HEK293 (cell line): ENCODE measurements around the gene PSD4.

Source experiments
- CTCF ChIA-PET: fragments of 350-600 bp; formaldehyde crosslinking; extraction: SDS; loops from one replicate; lab custom pipeline; 2021; ENCODE audit warnings: antibody characterized with exemption; lab: Yijun Ruan, JAX
- POLR2A ChIA-PET: fragments of 300-600 bp; formaldehyde crosslinking; extraction: SDS; loops from one replicate; lab custom pipeline; 2020; ENCODE audit warnings: antibody characterized with exemption, inconsistent platforms; lab: Yijun Ruan, JAX
- H3K27ac ChIP-seq: fragments of 200-500 bp; sonication (Bioruptor generic); 2 replicates; pipeline ENCODE4 v1.5.1; 2014; ENCODE audit warnings: low read depth, low read length, control low read depth, inconsistent platforms; ENCODE audit errors: extremely low read depth
- H3K36me3 ChIP-seq, 2 experiments: fragments of 200-500 bp in 1 of 2; sonication (Bioruptor generic) in 1 of 2; 1 replicate in 1 of 2; 2 replicates in 1 of 2; pipeline ENCODE4 v1.5.1; 2014 to 2017; ENCODE audit warnings: inconsistent platforms in 2 of 2, low read length in 2 of 2; ENCODE audit not compliant: control insufficient read depth in 2 of 2, insufficient read depth in 1 of 2
- H3K4me1 ChIP-seq: fragments of 200-500 bp; sonication (Bioruptor generic); 2 replicates; pipeline ENCODE4 v1.5.1; 2014; ENCODE audit warnings: mild to moderate bottlenecking, low read length, inconsistent platforms; ENCODE audit not compliant: control insufficient read depth, insufficient read depth
- H3K4me3 ChIP-seq: 2 replicates; pipeline ENCODE4 v1.5.1; 2011; ENCODE audit warnings: low read depth, mild to moderate bottlenecking, control low read depth, low read length, moderate library complexity
- H3K9me3 ChIP-seq: fragments of 200-500 bp; sonication (Bioruptor generic); 2 replicates; pipeline ENCODE4 v1.5.1; 2014; ENCODE audit warnings: low read depth, low read length, inconsistent platforms; ENCODE audit not compliant: control insufficient read depth, insufficient read depth
- EGR2 ChIP-seq: fragments of 450-650 bp; formaldehyde crosslinking; IDR thresholded peaks from 2 replicates; pipeline ENCODE4 v1.5.1; 2016; ENCODE audit warnings: low read depth, missing biosample characterization, missing genetic modification characterization
- OSR2 ChIP-seq: fragments of 450-650 bp; formaldehyde crosslinking; IDR thresholded peaks from 2 replicates; pipeline ENCODE4 v1.5.1; 2016; ENCODE audit warnings: missing biosample characterization, missing genetic modification characterization
- SP7 ChIP-seq: fragments of 450-650 bp; formaldehyde crosslinking; IDR thresholded peaks from 2 replicates; pipeline ENCODE4 v1.5.1; 2016; ENCODE audit warnings: missing biosample characterization, missing genetic modification characterization
- ZBTB8A ChIP-seq: fragments of 450-650 bp; formaldehyde crosslinking; IDR thresholded peaks from 2 replicates; pipeline ENCODE4 v1.5.1; 2016; ENCODE audit warnings: missing biosample characterization, missing genetic modification characterization
- ZFP3 ChIP-seq: fragments of 450-650 bp; formaldehyde crosslinking; IDR thresholded peaks from 2 replicates; pipeline ENCODE4 v1.5.1; 2016; ENCODE audit warnings: low read depth, missing biosample characterization, missing genetic modification characterization
- ZFP37 ChIP-seq: fragments of 450-650 bp; formaldehyde crosslinking; IDR thresholded peaks from 2 replicates; pipeline ENCODE4 v1.5.1; 2016; ENCODE audit warnings: missing biosample characterization, missing genetic modification characterization
- ZFP41 ChIP-seq: fragments of 450-650 bp; formaldehyde crosslinking; IDR thresholded peaks from 2 replicates; pipeline ENCODE4 v1.5.1; 2016; ENCODE audit warnings: missing biosample characterization, missing genetic modification characterization, borderline replicate concordance
- ZIC2 ChIP-seq: fragments of 450-650 bp; formaldehyde crosslinking; IDR thresholded peaks from 2 replicates; pipeline ENCODE4 v1.5.1; 2016; ENCODE audit warnings: missing biosample characterization, missing genetic modification characterization
- ZNF10 ChIP-seq: fragments of 450-650 bp; formaldehyde crosslinking; IDR thresholded peaks from 2 replicates; pipeline ENCODE4 v1.5.1; 2017; ENCODE audit warnings: missing biosample characterization, missing genetic modification characterization
- ZNF146 ChIP-seq: fragments of 450-650 bp; formaldehyde crosslinking; IDR thresholded peaks from 2 replicates; pipeline ENCODE4 v1.5.1; 2016; ENCODE audit warnings: missing biosample characterization, missing genetic modification characterization
- ZNF2 ChIP-seq: fragments of 450-650 bp; formaldehyde crosslinking; IDR thresholded peaks from 2 replicates; pipeline ENCODE4 v1.5.1; 2016; ENCODE audit warnings: missing biosample characterization, missing genetic modification characterization
- ZNF202 ChIP-seq: fragments of 450-650 bp; formaldehyde crosslinking; IDR thresholded peaks from 2 replicates; pipeline ENCODE4 v1.5.1; 2016; ENCODE audit warnings: missing biosample characterization, missing genetic modification characterization, borderline replicate concordance
- ZNF266 ChIP-seq: fragments of 450-650 bp; formaldehyde crosslinking; IDR thresholded peaks from 2 replicates; pipeline ENCODE4 v1.5.1; 2016; ENCODE audit warnings: missing biosample characterization, missing genetic modification characterization, low read depth
- ZNF302 ChIP-seq: fragments of 450-650 bp; formaldehyde crosslinking; IDR thresholded peaks from 2 replicates; pipeline ENCODE4 v1.5.1; 2016; ENCODE audit warnings: missing biosample characterization, missing genetic modification characterization, low read depth
- ZNF350 ChIP-seq: fragments of 450-650 bp; formaldehyde crosslinking; IDR thresholded peaks from 2 replicates; pipeline ENCODE4 v1.5.0; 2017; ENCODE audit warnings: missing biosample characterization, mild to moderate bottlenecking, missing genetic modification characterization
- ZNF366 ChIP-seq: fragments of 450-650 bp; formaldehyde crosslinking; conservative IDR thresholded peaks from 2 replicates; pipeline ENCODE4 v1.5.1; 2016; ENCODE audit warnings: missing biosample characterization, missing genetic modification characterization
- ZNF37A ChIP-seq: fragments of 450-650 bp; IDR thresholded peaks from 2 replicates; pipeline ENCODE4 v1.5.1; 2018; ENCODE audit warnings: missing biosample characterization, missing genetic modification characterization
- ZNF391 ChIP-seq: fragments of 450-650 bp; formaldehyde crosslinking; IDR thresholded peaks from 2 replicates; pipeline ENCODE4 v1.5.1; 2016; ENCODE audit warnings: low read depth, missing biosample characterization, missing genetic modification characterization, borderline replicate concordance
- ZNF473 ChIP-seq: fragments of 450-650 bp; formaldehyde crosslinking; IDR thresholded peaks from 2 replicates; pipeline ENCODE4 v1.5.1; 2017; ENCODE audit warnings: missing biosample characterization, missing genetic modification characterization
- ZNF530 ChIP-seq: fragments of 450-650 bp; formaldehyde crosslinking; IDR thresholded peaks from 2 replicates; pipeline ENCODE4 v1.5.1; 2016; ENCODE audit warnings: low read depth, missing biosample characterization, missing genetic modification characterization
- ZNF571 ChIP-seq: fragments of 450-650 bp; formaldehyde crosslinking; IDR thresholded peaks from 2 replicates; pipeline ENCODE4 v1.5.0; 2017; ENCODE audit warnings: missing biosample characterization, missing genetic modification characterization
- ZNF629 ChIP-seq: fragments of 450-650 bp; formaldehyde crosslinking; IDR thresholded peaks from 2 replicates; pipeline ENCODE4 v1.5.1; 2017; ENCODE audit warnings: missing biosample characterization, missing genetic modification characterization
- ZNF660 ChIP-seq: fragments of 450-650 bp; IDR thresholded peaks from 2 replicates; pipeline ENCODE4 v1.5.1; 2018; ENCODE audit warnings: missing biosample characterization, mild to moderate bottlenecking, missing genetic modification characterization
- ZNF664 ChIP-seq: fragments of 450-650 bp; formaldehyde crosslinking; IDR thresholded peaks from 2 replicates; pipeline ENCODE4 v1.5.1; 2016; ENCODE audit warnings: missing biosample characterization, missing genetic modification characterization
- ZNF677 ChIP-seq: fragments of 450-650 bp; IDR thresholded peaks from 2 replicates; pipeline ENCODE4 v1.5.0; 2018; ENCODE audit warnings: missing biosample characterization, mild to moderate bottlenecking, missing genetic modification characterization, moderate library complexity
- ZNF777 ChIP-seq: fragments of 450-650 bp; formaldehyde crosslinking; IDR thresholded peaks from 2 replicates; pipeline ENCODE4 v1.5.1; 2017; ENCODE audit warnings: missing biosample characterization, missing genetic modification characterization, borderline replicate concordance
- ZNF837 ChIP-seq: fragments of 450-650 bp; formaldehyde crosslinking; IDR thresholded peaks from 2 replicates; pipeline ENCODE4 v1.5.1; 2016; ENCODE audit warnings: missing biosample characterization, missing genetic modification characterization
- TF ChIP-seq, protein P1 (sequence below): fragments of 450-650 bp; formaldehyde crosslinking; IDR thresholded peaks from 2 replicates; pipeline ENCODE4 v1.5.1; 2016; ENCODE audit warnings: missing biosample characterization, missing genetic modification characterization
- TF ChIP-seq, protein P2 (sequence below): fragments of 450-650 bp; formaldehyde crosslinking; IDR thresholded peaks from 2 replicates; pipeline ENCODE4 v1.5.1; 2016; ENCODE audit warnings: missing biosample characterization, missing genetic modification characterization
- TF ChIP-seq, protein P3 (sequence below): fragments of 450-650 bp; formaldehyde crosslinking; IDR thresholded peaks from 2 replicates; pipeline ENCODE4 v1.5.1; 2016; ENCODE audit warnings: missing biosample characterization, missing genetic modification characterization, low read depth
- TF ChIP-seq, protein P4 (sequence below): fragments of 450-650 bp; formaldehyde crosslinking; IDR thresholded peaks from 2 replicates; pipeline ENCODE4 v1.5.1; 2017; ENCODE audit warnings: missing biosample characterization, missing genetic modification characterization

Gene PSD4

DNA sequence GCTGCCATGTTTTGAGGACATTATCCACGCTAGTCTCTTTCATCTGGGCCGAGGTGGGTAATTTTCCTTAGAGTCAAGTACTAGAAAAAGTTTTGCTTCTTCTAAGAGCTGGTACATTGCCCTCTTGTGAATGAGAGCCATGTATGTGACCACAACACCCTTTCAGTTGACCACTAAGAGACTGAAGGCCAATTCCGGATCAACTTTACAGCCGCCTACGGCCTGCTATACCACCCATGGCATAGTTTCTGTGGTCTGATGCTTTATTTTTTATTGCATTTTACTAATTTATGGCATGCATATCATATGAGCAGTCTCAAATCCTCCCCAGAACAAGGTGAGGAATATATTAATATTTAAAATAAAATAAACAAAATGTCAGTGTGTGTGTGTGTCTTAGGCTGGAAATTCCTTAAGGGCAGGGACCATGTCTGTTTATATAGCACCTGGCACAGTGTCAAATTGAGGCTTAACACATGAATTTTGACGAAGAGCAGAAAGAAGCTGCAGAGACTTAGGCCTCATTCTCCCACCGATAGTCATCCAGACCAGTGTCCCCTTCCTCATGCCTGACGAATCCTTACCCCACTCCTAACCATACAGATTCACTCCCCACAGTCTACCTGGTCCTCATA is 35.4 kb downstream of the PSD4 start:
- H3K27ac ChIP-seq = no peak overlapping the region
- CTCF ChIA-PET = interaction anchor here (1.5 to 1.6 kb wide), 2 partner anchors 10 to 161 kb away, joined by 7 to 8 read pairs; no protein-coding TSS in a partner anchor
- POLR2A ChIA-PET = no interaction called here

DNA sequence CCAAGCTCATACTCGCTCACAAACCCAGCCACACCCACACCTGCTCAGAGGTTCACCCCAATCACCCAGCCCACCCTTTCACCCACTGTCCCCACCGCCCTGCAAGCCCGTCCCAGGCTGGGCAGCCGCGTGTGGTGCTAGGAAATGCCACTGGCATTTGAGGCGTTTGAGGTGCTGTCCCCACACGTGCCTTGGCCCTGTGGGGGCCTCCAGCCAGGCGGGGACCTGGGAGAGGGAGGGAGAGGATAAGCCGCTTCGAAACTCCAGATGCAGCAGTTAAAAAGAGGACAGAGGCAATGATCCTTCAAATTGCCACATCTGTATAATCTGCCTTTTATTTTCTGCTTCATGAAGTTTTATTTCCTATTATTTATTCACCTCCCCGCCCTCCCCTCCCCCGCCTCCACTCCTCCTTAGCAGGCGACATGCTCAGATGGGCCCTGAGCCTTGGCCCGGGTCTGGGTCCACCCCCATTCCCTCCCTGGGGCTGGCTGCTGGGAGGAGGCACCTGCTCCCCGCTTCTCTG is 35.9 kb downstream of the PSD4 start:
- peaks cover 13% of the 10 kb centered on the region for H3K4me1 ChIP-seq
- no peak overlapping the region for H3K4me3 ChIP-seq
- POLR2A ChIA-PET = no interaction called here

More for the DNA sequence above, 35.4 kb downstream of the PSD4 start:
- Histone ChIP-seq H3K36me3 (no peaks in the 10 kb centered on the region), H3K9me3 (no peaks in the 10 kb centered on the region), H3K4me3 (no peak overlapping the region)
- no peak for TF ChIP-seq ZNF202
- no peak for TF ChIP-seq ZNF302 (tag by site-specific recombination)
- no peak for TF ChIP-seq ZNF2 (tag by site-specific recombination)
- no peak for TF ChIP-seq ZNF10 (tag by site-specific recombination)
- TF ChIP-seq, protein P1, sequence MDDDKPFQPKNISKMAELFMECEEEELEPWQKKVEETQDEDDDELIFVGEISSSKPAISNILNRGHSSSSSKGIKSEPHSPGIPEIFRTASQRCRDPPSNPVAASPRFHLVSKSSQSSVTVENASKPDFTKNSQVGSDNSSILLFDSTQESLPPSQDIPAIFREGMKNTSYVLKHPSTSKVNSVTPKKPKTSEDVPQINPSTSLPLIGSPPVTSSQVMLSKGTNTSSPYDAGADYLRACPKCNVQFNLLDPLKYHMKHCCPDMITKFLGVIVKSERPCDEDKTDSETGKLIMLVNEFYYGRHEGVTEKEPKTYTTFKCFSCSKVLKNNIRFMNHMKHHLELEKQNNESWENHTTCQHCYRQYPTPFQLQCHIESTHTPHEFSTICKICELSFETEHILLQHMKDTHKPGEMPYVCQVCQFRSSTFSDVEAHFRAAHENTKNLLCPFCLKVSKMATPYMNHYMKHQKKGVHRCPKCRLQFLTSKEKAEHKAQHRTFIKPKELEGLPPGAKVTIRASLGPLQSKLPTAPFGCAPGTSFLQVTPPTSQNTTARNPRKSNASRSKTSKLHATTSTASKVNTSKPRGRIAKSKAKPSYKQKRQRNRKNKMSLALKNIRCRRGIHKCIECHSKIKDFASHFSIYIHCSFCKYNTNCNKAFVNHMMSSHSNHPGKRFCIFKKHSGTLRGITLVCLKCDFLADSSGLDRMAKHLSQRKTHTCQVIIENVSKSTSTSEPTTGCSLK (tag by site-specific recombination) = no peak
- no peak for TF ChIP-seq OSR2
- no peak for TF ChIP-seq ZNF266 (tag by site-specific recombination)
- no peak for TF ChIP-seq ZNF777 (tag by site-specific recombination)
- TF ChIP-seq ZNF473 (tag by site-specific recombination) = no peak
- TF ChIP-seq, protein P2, sequence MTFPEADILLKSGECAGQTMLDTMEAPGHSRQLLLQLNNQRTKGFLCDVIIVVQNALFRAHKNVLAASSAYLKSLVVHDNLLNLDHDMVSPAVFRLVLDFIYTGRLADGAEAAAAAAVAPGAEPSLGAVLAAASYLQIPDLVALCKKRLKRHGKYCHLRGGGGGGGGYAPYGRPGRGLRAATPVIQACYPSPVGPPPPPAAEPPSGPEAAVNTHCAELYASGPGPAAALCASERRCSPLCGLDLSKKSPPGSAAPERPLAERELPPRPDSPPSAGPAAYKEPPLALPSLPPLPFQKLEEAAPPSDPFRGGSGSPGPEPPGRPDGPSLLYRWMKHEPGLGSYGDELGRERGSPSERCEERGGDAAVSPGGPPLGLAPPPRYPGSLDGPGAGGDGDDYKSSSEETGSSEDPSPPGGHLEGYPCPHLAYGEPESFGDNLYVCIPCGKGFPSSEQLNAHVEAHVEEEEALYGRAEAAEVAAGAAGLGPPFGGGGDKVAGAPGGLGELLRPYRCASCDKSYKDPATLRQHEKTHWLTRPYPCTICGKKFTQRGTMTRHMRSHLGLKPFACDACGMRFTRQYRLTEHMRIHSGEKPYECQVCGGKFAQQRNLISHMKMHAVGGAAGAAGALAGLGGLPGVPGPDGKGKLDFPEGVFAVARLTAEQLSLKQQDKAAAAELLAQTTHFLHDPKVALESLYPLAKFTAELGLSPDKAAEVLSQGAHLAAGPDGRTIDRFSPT (tag by site-specific recombination) = no peak
- no peak for TF ChIP-seq ZNF530 (tag by site-specific recombination)
- TF ChIP-seq ZNF366 (tag by site-specific recombination) = no peak
- TF ChIP-seq, all 188 proteins: peak for 0
- H3K4me1 ChIP-seq = peaks cover 13% of the 10 kb centered on the region

More for the DNA sequence above, 35.9 kb downstream of the PSD4 start:
- Histone ChIP-seq H3K9me3 (no peaks in the 10 kb centered on the region), H3K27ac (no peak overlapping the region), H3K36me3 (no peaks in the 10 kb centered on the region)
- CTCF ChIA-PET = interaction anchor here (1.5 to 2.4 kb wide), 3 partner anchors 11 to 180 kb away, joined by 7 to 13 read pairs (median 8); no protein-coding TSS in a partner anchor
- TF ChIP-seq ZIC2 (no peak), ZNF37A (no peak), EGR2 (tag by site-specific recombination) (no peak), ZNF146 (tag by site-specific recombination) (no peak), ZBTB8A (no peak), ZNF660 (tag by site-specific recombination) (no peak), ZNF677 (tag by site-specific recombination) (no peak), ZFP41 (tag by site-specific recombination) (no peak), ZNF350 (no peak), ZFP37 (tag by site-specific recombination) (no peak), ZNF302 (tag by site-specific recombination) (no peak), ZFP3 (tag by site-specific recombination) (no peak), ZNF571 (tag by site-specific recombination) (no peak), SP7 (no peak), ZNF664 (tag by site-specific recombination) (no peak), ZNF629 (tag by site-specific recombination) (no peak), ZNF391 (tag by site-specific recombination) (no peak), ZNF837 (tag by site-specific recombination) (no peak)
- TF ChIP-seq, protein P3, sequence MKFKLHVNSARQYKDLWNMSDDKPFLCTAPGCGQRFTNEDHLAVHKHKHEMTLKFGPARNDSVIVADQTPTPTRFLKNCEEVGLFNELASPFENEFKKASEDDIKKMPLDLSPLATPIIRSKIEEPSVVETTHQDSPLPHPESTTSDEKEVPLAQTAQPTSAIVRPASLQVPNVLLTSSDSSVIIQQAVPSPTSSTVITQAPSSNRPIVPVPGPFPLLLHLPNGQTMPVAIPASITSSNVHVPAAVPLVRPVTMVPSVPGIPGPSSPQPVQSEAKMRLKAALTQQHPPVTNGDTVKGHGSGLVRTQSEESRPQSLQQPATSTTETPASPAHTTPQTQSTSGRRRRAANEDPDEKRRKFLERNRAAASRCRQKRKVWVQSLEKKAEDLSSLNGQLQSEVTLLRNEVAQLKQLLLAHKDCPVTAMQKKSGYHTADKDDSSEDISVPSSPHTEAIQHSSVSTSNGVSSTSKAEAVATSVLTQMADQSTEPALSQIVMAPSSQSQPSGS = no peak
- TF ChIP-seq, protein P4, sequence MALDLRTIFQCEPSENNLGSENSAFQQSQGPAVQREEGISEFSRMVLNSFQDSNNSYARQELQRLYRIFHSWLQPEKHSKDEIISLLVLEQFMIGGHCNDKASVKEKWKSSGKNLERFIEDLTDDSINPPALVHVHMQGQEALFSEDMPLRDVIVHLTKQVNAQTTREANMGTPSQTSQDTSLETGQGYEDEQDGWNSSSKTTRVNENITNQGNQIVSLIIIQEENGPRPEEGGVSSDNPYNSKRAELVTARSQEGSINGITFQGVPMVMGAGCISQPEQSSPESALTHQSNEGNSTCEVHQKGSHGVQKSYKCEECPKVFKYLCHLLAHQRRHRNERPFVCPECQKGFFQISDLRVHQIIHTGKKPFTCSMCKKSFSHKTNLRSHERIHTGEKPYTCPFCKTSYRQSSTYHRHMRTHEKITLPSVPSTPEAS (tag by site-specific recombination) = no peak
